ENCODE results near the gene MRGPRG.
"Not testable (repeated sequence)": the region's sequence is repeated elsewhere in the genome, so short reads cannot be mapped to it uniquely, and the experiment has no call there.

The MRGPRG gene

GRCh38 chr11:3170044-3170755 is 48.4 kb downstream of the MRGPRG start:
- Histone ChIP-seq H3K4me2 (ENCODE audit: insufficient read depth, low read length) (peak overlapping the region; percentile 68), H3K79me2 (ENCODE audit: insufficient read depth, low read length) (peaks cover 4% of the 10 kb centered on the region; the same call in 1 of the 2 replicates), H3K27ac (ENCODE audit: low read length) (peak overlapping the region; percentile 93), H3K4me3 (ENCODE audit: low read depth in 1 of 2, low read length in 2 of 2) (peak overlapping the region; percentile 6 to 56; a peak in 3 of 4 replicates), H3K9me3 (ENCODE audit: insufficient read depth, low read length, severe bottlenecking) (no peaks in the 10 kb centered on the region), H2AFZ (ENCODE audit: low read depth, low read length) (peak overlapping the region; percentile 46), H3K4me1 (ENCODE audit: insufficient read depth, low read length) (peaks cover 63% of the 10 kb centered on the region), H3K27me3 (ENCODE audit: insufficient read depth, low read length, poor library complexity) (no peaks in the 10 kb centered on the region), H3K36me3 (ENCODE audit: insufficient read depth, low read length) (no peaks in the 10 kb centered on the region), H4K20me1 (ENCODE audit: insufficient read depth, low read length) (no peaks in the 10 kb centered on the region), H3K9ac (ENCODE audit: low read depth, low read length) (peak overlapping the region; percentile 61)
- no peak for TF ChIP-seq EZH2 (IDR thresholded peaks at IDR 0.05; ENCODE audit: borderline replicate concordance, low read depth, low read length, severe bottlenecking)
- TF ChIP-seq, protein P1, sequence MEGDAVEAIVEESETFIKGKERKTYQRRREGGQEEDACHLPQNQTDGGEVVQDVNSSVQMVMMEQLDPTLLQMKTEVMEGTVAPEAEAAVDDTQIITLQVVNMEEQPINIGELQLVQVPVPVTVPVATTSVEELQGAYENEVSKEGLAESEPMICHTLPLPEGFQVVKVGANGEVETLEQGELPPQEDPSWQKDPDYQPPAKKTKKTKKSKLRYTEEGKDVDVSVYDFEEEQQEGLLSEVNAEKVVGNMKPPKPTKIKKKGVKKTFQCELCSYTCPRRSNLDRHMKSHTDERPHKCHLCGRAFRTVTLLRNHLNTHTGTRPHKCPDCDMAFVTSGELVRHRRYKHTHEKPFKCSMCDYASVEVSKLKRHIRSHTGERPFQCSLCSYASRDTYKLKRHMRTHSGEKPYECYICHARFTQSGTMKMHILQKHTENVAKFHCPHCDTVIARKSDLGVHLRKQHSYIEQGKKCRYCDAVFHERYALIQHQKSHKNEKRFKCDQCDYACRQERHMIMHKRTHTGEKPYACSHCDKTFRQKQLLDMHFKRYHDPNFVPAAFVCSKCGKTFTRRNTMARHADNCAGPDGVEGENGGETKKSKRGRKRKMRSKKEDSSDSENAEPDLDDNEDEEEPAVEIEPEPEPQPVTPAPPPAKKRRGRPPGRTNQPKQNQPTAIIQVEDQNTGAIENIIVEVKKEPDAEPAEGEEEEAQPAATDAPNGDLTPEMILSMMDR (IDR thresholded peaks at IDR 0.05; ENCODE audit: borderline replicate concordance, extremely low read depth, low read length, poor library complexity, severe bottlenecking), result peak; percentile 38
- ATAC-seq (ENCODE audit: insufficient read depth, low read depth), result peak; percentile 4; the same call in 2 of the 3 replicates
- DNase-seq, result peak; percentile 41

DNA sequence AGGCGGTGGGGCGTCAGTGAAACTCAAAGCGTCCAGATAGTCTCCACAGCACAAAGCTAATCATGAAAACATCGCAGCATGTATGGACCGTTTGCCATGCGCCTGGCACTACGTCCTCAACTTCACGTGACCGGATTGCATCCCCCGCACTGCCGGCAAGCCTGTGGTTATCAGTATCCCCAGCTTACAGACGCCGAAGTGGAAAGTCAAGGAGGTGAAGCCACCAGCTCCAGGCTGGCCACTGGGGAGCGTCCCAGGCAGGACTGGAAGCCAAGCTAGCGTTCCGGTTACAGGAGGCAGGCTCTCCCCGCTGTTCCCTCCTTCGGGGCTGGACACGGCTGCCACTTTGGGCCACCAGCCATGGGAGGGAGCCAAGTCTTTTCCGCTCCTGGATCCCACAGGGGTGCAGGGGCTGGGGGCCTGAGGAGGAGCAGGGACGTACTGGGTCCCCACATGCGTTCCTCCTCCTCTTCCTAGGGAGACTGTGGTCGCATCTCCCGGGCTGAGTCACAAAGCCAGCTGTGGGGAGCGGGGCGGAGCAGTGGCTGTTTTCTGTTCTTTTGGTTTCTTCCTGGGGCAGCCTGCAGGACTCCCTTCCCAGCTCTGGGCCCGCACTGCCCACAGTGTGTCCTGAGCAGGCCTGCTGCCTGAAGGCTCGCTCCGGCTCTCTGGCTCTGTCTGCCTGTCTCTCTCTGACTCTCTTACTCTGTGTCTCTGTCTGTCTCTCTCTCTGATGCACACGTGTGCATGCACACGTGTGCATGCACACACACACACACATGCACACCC is 49.2 kb downstream of the MRGPRG start:
- Histone ChIP-seq H3K4me2 (ENCODE audit: insufficient read depth, low read length) (peak overlapping the region; percentile 68), H3K36me3 (ENCODE audit: insufficient read depth, low read length) (no peaks in the 10 kb centered on the region; the same call in 1 of the 2 replicates), H3K79me2 (ENCODE audit: insufficient read depth, low read length) (peaks cover 8% of the 10 kb centered on the region), H2AFZ (ENCODE audit: low read depth, low read length) (peak overlapping the region; percentile 45), H3K27me3 (ENCODE audit: insufficient read depth, low read length, poor library complexity) (no peaks in the 10 kb centered on the region), H3K4me1 (ENCODE audit: insufficient read depth, low read length) (peaks cover 65% of the 10 kb centered on the region), H3K9ac (ENCODE audit: low read depth, low read length) (peak overlapping the region; percentile 61), H4K20me1 (ENCODE audit: insufficient read depth, low read length) (peaks cover 2% of the 10 kb centered on the region; the same call in 1 of the 2 replicates), H3K27ac (ENCODE audit: low read length) (peak overlapping the region; percentile 93), H3K9me3 (ENCODE audit: insufficient read depth, low read length, severe bottlenecking) (no peaks in the 10 kb centered on the region), H3K4me3 (ENCODE audit: low read depth in 1 of 2, low read length in 2 of 2) (peak overlapping the region in 1 of 2 experiments; percentile 56; a peak in 2 of 4 replicates)
- TF ChIP-seq, protein P1 (IDR thresholded peaks at IDR 0.05; ENCODE audit: borderline replicate concordance, extremely low read depth, low read length, poor library complexity, severe bottlenecking), result peak; percentile 7
- no peak for TF ChIP-seq EZH2 (IDR thresholded peaks at IDR 0.05; ENCODE audit: borderline replicate concordance, low read depth, low read length, severe bottlenecking)
- ATAC-seq (ENCODE audit: insufficient read depth, low read depth) (peak; percentile 48), DNase-seq (peak; percentile 82)

- not testable (repeated sequence) for H2AFZ ChIP-seq (ENCODE audit: low read depth, low read length); H3K36me3 ChIP-seq (ENCODE audit: insufficient read depth, low read length); H4K20me1 ChIP-seq (ENCODE audit: insufficient read depth, low read length); DNase-seq; ATAC-seq (ENCODE audit: insufficient read depth, low read depth); H3K9me3 ChIP-seq (ENCODE audit: insufficient read depth, low read length, severe bottlenecking); H3K27me3 ChIP-seq (ENCODE audit: insufficient read depth, low read length, poor library complexity)
- peaks cover 71% of the 10 kb centered on the region for H3K4me1 ChIP-seq (ENCODE audit: insufficient read depth, low read length)
- peak overlapping the region in 1 of 2 experiments; percentile 56; a peak in 2 of 4 replicates for H3K4me3 ChIP-seq (ENCODE audit: low read depth in 1 of 2, low read length in 2 of 2)
- peaks cover 15% of the 10 kb centered on the region for H3K79me2 ChIP-seq (ENCODE audit: insufficient read depth, low read length)
- H3K4me2 ChIP-seq (ENCODE audit: insufficient read depth, low read length), result peak overlapping the region; percentile 68
- H3K9ac ChIP-seq (ENCODE audit: low read depth, low read length), result peak overlapping the region; percentile 61
- peak overlapping the region; percentile 93 for H3K27ac ChIP-seq (ENCODE audit: low read length)
Observed at GRCh38 chr11:3168742-3169254, 49.8 kb downstream of the MRGPRG start.
